ENCODE measurements around the gene C12orf56.

DNA sequence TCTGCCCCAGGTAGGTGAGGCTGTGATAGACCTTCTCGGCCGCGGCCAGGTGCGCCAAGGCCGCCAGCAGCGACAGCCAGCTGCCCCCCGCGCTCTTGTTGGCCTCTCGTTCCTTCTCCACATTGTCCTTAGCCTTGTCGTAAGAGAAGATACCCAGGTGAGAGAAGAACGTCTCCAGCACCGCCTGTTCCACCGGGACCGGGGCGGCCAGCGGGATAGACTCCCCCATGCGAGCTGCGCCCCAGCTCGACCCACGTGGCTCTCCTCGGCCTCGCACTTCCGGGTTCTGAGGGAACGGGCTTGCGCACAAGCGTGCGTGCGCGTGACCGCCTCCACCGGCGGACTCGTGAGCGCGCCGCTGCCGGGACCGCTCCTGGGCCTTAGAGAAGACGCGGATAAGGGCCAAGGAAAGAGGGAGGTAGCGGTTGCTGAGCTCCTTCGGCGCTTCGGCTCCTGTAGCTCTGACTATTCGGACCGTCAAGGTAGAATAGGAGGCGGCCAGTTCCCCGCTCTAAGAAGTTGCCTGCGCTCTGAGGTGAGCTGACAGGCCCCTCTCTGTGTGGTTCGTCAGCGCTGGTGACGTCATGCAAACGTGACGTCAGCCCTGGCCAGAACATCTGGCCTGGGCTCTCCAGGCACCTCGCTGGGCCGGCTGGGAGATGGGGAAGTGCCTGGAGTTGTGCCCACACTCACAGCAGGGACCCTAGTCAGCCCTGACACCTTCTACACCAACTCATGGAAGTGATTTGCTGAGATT is 168.4 kb downstream of the C12orf56 start, which contains the start of gene KICS2:
- TF ChIP-seq EZH2 (IDR thresholded peaks at IDR 0.05; ENCODE audit: borderline replicate concordance, insufficient read depth, low read length, poor library complexity, severe bottlenecking) (no peak), EP300 (conservative IDR thresholded peaks at IDR 0.05; ENCODE audit: poor library complexity, severe bottlenecking) (peak; percentile 72), POLR2AphosphoS5 (IDR thresholded peaks at IDR 0.05) (peak; percentile 80)
- TF ChIP-seq, protein P1, sequence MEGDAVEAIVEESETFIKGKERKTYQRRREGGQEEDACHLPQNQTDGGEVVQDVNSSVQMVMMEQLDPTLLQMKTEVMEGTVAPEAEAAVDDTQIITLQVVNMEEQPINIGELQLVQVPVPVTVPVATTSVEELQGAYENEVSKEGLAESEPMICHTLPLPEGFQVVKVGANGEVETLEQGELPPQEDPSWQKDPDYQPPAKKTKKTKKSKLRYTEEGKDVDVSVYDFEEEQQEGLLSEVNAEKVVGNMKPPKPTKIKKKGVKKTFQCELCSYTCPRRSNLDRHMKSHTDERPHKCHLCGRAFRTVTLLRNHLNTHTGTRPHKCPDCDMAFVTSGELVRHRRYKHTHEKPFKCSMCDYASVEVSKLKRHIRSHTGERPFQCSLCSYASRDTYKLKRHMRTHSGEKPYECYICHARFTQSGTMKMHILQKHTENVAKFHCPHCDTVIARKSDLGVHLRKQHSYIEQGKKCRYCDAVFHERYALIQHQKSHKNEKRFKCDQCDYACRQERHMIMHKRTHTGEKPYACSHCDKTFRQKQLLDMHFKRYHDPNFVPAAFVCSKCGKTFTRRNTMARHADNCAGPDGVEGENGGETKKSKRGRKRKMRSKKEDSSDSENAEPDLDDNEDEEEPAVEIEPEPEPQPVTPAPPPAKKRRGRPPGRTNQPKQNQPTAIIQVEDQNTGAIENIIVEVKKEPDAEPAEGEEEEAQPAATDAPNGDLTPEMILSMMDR (IDR thresholded peaks at IDR 0.05; ENCODE audit: poor library complexity, severe bottlenecking): peak; percentile 33
- TF ChIP-seq, protein P2, sequence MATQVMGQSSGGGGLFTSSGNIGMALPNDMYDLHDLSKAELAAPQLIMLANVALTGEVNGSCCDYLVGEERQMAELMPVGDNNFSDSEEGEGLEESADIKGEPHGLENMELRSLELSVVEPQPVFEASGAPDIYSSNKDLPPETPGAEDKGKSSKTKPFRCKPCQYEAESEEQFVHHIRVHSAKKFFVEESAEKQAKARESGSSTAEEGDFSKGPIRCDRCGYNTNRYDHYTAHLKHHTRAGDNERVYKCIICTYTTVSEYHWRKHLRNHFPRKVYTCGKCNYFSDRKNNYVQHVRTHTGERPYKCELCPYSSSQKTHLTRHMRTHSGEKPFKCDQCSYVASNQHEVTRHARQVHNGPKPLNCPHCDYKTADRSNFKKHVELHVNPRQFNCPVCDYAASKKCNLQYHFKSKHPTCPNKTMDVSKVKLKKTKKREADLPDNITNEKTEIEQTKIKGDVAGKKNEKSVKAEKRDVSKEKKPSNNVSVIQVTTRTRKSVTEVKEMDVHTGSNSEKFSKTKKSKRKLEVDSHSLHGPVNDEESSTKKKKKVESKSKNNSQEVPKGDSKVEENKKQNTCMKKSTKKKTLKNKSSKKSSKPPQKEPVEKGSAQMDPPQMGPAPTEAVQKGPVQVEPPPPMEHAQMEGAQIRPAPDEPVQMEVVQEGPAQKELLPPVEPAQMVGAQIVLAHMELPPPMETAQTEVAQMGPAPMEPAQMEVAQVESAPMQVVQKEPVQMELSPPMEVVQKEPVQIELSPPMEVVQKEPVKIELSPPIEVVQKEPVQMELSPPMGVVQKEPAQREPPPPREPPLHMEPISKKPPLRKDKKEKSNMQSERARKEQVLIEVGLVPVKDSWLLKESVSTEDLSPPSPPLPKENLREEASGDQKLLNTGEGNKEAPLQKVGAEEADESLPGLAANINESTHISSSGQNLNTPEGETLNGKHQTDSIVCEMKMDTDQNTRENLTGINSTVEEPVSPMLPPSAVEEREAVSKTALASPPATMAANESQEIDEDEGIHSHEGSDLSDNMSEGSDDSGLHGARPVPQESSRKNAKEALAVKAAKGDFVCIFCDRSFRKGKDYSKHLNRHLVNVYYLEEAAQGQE (IDR thresholded peaks at IDR 0.05; ENCODE audit: borderline replicate concordance): peak; percentile 31

Measured in neural cell (in vitro differentiated cells).